ENCODE results near the gene CHADL.

Gene CHADL, protein sequence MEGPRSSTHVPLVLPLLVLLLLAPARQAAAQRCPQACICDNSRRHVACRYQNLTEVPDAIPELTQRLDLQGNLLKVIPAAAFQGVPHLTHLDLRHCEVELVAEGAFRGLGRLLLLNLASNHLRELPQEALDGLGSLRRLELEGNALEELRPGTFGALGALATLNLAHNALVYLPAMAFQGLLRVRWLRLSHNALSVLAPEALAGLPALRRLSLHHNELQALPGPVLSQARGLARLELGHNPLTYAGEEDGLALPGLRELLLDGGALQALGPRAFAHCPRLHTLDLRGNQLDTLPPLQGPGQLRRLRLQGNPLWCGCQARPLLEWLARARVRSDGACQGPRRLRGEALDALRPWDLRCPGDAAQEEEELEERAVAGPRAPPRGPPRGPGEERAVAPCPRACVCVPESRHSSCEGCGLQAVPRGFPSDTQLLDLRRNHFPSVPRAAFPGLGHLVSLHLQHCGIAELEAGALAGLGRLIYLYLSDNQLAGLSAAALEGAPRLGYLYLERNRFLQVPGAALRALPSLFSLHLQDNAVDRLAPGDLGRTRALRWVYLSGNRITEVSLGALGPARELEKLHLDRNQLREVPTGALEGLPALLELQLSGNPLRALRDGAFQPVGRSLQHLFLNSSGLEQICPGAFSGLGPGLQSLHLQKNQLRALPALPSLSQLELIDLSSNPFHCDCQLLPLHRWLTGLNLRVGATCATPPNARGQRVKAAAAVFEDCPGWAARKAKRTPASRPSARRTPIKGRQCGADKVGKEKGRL

GRCh38 chr22:41240377-41241132 lies at the start of gene CHADL:
CHADL (minus strand) TSS chr22:41240931; CDS start chr22:41240881, 50 bp downstream.
- TF ChIP-seq GATA3 (IDR thresholded peaks at IDR 0.05; ENCODE audit: low read depth, low read length), result no peak
- TF ChIP-seq GATA2 (IDR thresholded peaks at IDR 0.05; ENCODE audit: low read depth, low read length), result no peak

DNA sequence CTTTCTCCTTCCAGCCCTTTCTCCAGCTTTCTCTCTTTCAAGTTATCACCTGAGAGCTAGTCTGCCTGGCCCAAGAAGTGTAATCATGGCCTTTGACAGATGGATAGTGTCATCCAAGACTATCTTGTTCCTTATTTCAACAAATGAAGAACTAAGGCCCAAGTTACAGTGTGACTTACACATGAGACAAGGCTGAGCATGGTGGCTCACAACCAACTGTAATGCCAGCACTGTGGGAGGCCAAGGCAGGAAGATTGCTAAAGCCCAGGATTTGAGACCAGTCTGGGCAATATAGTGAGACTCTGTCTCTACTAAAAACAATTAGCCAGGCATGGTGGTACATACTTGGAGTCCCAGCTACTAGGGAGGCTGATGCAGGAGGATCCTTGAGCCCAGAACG lies 48.9 kb upstream of the CHADL start:
- no peak for TF ChIP-seq GATA3 (IDR thresholded peaks at IDR 0.05; ENCODE audit: low read depth, low read length)
- no peak for TF ChIP-seq GATA2 (IDR thresholded peaks at IDR 0.05; ENCODE audit: low read depth, low read length)

GRCh38 chr22:41288245-41288946 lies 47.7 kb upstream of the CHADL start:
- no peak for TF ChIP-seq GATA3 (IDR thresholded peaks at IDR 0.05; ENCODE audit: low read depth, low read length)

DNA sequence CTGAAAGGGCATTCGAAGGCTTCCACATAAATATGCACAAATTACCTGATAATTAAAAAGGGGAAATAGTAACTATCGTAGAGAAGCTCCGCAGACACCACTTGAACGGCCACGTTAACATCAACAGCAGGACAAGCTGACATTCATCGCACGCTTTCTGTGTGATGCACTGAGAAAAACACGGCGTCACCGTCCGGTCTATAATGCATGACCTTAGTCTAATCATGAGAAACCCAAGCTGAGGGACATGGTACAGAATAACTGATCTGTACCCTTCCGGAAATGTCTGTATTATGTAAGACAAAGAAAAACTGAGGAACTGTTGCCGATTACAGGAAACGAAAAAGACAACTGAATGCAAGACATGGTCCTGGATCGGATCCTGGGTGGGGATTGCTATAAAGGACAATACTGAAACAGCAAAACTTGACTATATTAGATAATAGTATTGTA lies 45.9 kb upstream of the CHADL start:
- TF ChIP-seq GATA2 (IDR thresholded peaks at IDR 0.05; ENCODE audit: low read depth, low read length), result no peak
- TF ChIP-seq GATA3 (IDR thresholded peaks at IDR 0.05; ENCODE audit: low read depth, low read length), result no peak

DNA sequence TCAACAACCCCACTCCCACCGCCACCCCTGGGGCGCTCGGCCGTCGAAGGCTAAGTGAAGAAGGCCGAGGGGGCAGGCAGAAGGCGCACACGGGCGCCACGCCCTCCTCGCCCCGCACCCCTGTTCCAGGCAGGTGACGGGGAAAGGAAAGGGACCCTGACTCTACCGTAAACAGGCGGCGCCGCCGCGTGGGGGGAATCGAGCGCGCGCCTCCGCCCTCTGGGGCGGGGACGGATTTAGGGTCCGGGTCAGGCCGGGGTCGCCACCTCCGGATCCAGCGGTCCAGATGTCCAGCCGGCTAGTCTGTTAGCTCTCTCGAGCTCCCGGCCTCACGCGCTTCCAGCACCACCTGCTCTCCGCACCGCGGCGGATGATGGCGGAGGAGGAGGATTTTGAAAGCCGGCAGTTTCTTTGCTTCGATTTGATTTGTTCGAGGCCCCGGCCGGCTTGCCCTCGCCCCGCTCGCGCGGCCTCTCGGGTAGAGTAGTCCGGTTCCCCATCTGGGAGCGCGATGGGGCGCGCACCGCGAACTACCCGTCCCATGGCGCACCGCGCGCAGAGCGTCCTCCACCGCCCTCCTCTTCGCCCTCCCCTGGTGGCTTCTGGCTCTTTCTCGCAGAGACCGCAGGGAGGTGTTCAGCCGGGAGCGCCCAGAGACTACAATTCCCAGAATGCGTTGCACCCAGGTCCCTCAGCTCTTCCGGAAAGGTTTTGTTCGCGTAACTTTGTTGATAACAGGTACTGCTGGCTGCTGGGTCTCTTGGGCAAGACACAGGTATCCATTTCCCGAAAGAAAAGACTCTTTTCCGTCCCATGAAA lies 45.3 kb upstream of the CHADL start, which contains the start of gene RANGAP1:
Gene RANGAP1, minus strand, starts transcription at position 368 of the 819 bp plus-strand sequence. CDS start 5,143 bp downstream, outside the sequence.
- no peak for TF ChIP-seq GATA3 (IDR thresholded peaks at IDR 0.05; ENCODE audit: low read depth, low read length)
- TF ChIP-seq GATA2 (IDR thresholded peaks at IDR 0.05; ENCODE audit: low read depth, low read length), result no peak

DNA sequence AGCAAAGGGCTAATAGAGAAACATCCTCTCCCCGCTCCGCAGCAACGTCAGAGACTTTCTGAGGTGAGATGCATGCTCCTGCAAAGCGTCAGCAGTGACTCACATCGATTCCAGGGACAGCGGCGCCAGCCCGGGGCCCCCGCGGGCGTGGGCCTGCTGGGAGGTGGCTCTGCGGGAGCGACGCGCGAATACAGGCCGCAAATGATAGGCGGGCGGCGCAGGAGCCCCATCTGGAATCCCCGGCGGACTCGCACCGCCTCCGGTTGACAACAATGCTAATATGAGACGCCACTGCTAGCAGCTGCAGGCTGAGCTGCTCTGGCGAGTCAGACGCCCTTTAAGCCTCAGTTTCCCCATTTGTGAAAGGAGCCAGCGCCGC lies 44.7 kb upstream of the CHADL start:
- TF ChIP-seq GATA3 (IDR thresholded peaks at IDR 0.05; ENCODE audit: low read depth, low read length), result no peak
- no peak for TF ChIP-seq GATA2 (IDR thresholded peaks at IDR 0.05; ENCODE audit: low read depth, low read length)

GRCh38 chr22:41284465-41284864 lies 43.7 kb upstream of the CHADL start:
- TF ChIP-seq GATA3 (IDR thresholded peaks at IDR 0.05; ENCODE audit: low read depth, low read length) (no peak), GATA2 (IDR thresholded peaks at IDR 0.05; ENCODE audit: low read depth, low read length) (no peak)

DNA sequence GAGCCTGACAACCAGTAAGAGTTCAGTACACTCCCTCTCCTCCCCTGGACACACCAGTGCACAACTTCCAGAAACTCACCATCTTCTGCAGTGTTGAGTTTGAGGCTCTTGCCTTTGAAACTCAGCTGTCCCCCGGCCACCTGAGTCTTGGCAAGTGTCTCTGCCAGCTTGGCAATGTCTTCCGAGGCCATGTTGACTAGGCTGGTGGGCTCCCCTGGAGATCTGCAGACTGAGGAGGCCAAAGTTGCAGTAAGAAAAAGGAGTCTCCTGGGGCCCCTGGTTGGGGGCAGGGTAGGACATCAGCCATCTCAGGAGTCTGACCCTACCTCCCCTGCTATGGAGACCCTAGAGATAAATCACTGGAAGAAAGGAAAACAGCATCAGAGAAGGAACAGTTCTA lies 40.1 kb upstream of the CHADL start:
- TF ChIP-seq GATA2 (IDR thresholded peaks at IDR 0.05; ENCODE audit: low read depth, low read length), result no peak
- no peak for TF ChIP-seq GATA3 (IDR thresholded peaks at IDR 0.05; ENCODE audit: low read depth, low read length)

DNA sequence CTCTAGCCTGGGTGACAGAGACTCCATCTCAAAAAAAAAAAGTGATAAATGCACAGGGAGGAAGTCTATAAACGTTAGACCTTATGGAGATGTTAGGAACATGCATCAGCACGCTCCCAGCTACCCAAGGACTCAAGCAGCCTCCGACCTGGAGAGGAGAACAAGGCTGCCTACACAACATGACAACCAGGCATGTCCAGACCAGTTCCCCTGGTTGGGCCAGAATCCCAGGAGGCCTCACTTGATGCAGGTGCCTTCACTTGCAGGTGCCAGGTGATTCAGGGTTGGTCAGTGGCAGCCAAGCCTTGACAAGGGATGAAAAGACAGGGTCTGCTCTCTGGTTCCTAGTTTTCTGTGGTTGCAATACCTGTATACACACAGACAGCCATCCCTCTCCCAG lies 39.3 kb upstream of the CHADL start:
- TF ChIP-seq GATA2 (IDR thresholded peaks at IDR 0.05; ENCODE audit: low read depth, low read length) (no peak), GATA3 (IDR thresholded peaks at IDR 0.05; ENCODE audit: low read depth, low read length) (no peak)

- TF ChIP-seq GATA3 (IDR thresholded peaks at IDR 0.05; ENCODE audit: low read depth, low read length) (no peak), GATA2 (IDR thresholded peaks at IDR 0.05; ENCODE audit: low read depth, low read length) (no peak)
These were observed 34.1 kb upstream of the CHADL start for GRCh38 chr22:41274856-41275255.

- TF ChIP-seq GATA2 (IDR thresholded peaks at IDR 0.05; ENCODE audit: low read depth, low read length) (no peak), GATA3 (IDR thresholded peaks at IDR 0.05; ENCODE audit: low read depth, low read length) (no peak)
These were observed 32.4 kb upstream of the CHADL start for GRCh38 chr22:41273128-41273527.

- TF ChIP-seq GATA2 (IDR thresholded peaks at IDR 0.05; ENCODE audit: low read depth, low read length) (no peak), GATA3 (IDR thresholded peaks at IDR 0.05; ENCODE audit: low read depth, low read length) (no peak)
These were observed 31.1 kb upstream of the CHADL start for GRCh38 chr22:41271787-41272186.

DNA sequence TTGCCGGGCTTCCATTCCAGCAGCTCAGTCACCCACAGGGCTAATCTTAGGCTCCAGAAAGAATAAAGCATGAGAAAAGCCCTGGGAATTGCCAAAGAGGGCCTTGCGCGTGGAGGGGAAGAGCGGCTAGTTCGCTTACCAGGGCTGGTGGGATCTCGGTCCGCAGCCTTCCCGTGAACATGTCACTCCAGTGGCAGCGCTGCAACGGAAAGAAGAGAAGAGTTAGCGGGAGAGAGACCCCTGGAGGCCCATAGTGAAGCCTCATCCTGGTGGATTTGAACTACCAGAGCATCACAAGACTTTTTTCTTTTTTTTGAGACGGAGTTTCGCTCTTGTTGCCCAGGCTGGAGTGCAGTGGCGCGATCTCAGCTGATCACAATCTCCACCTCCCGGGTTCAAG lies 27.2 kb upstream of the CHADL start:
- no peak for TF ChIP-seq GATA2 (IDR thresholded peaks at IDR 0.05; ENCODE audit: low read depth, low read length)
- TF ChIP-seq GATA3 (IDR thresholded peaks at IDR 0.05; ENCODE audit: low read depth, low read length), result no peak

Data from SH-SY5Y (cell line).